Smooth muscle cell (in vitro differentiated cells): ENCODE data around the gene RAB7B. TPM values are rescaled to one million over a fixed set of nuclear protein-coding genes. Genes with fewer than 3 reads are reported as not detected.

ENCODE experiments used
- DNase-seq: peaks from one replicate; lab custom pipeline; 2025; ENCODE audit not compliant: unreplicated experiment; lab: John Stamatoyannopoulos, UW
- H2AFZ ChIP-seq: fragments of 200-600 bp; sonication (generic); 2 replicates; pipeline ENCODE4 v1.6.0; 2016; ENCODE audit warnings: antibody characterized with exemption, low read depth, mild to moderate bottlenecking
- H3F3A ChIP-seq: fragments of 200-600 bp; sonication (generic); 2 replicates; pipeline ENCODE4 v1.6.0; 2017; ENCODE audit warnings: antibody characterized with exemption, low read depth
- H3K27ac ChIP-seq: fragments of 200-600 bp; sonication (generic); 2 replicates; pipeline ENCODE4 v1.5.1; 2016; ENCODE audit warnings: low read depth, mild to moderate bottlenecking
- H3K27me3 ChIP-seq: fragments of 200-600 bp; sonication (generic); 2 replicates; pipeline ENCODE4 v1.6.1; 2016; ENCODE audit warnings: low read depth, mild to moderate bottlenecking
- H3K36me3 ChIP-seq: fragments of 200-600 bp; sonication (generic); 2 replicates; pipeline ENCODE4 v1.5.1; 2016; ENCODE audit warnings: low read depth
- H3K4me1 ChIP-seq: fragments of 200-600 bp; sonication (generic); 2 replicates; pipeline ENCODE4 v1.5.1; 2016; ENCODE audit warnings: low read depth
- H3K4me2 ChIP-seq: fragments of 200-600 bp; sonication (generic); 2 replicates; pipeline ENCODE4 v1.6.0; 2016; ENCODE audit warnings: mild to moderate bottlenecking
- H3K4me3 ChIP-seq: fragments of 200-600 bp; sonication (generic); 2 replicates; pipeline ENCODE4 v1.5.1; 2016; ENCODE audit warnings: mild to moderate bottlenecking
- H3K79me2 ChIP-seq: fragments of 200-600 bp; sonication (generic); 2 replicates; pipeline ENCODE4 v1.6.0; 2016; ENCODE audit warnings: low read depth, mild to moderate bottlenecking
- H3K9ac ChIP-seq: fragments of 200-600 bp; sonication (generic); 2 replicates; pipeline ENCODE4 v1.6.0; 2016; ENCODE audit warnings: low read depth
- H3K9me3 ChIP-seq: fragments of 200-600 bp; sonication (generic); replicated peaks from 2 replicates; pipeline ENCODE4 v1.5.1; 2016; ENCODE audit warnings: low read depth
- H4K20me1 ChIP-seq: fragments of 200-600 bp; sonication (generic); 2 replicates; pipeline ENCODE4 v1.6.0; 2016; ENCODE audit warnings: low read depth
- WGBS: methylation state at CpG from one replicate; pipeline ENCODE4 v1.1.7; 2016; ENCODE audit warnings: low lambda C conversion rate; 5-methylcytosine and 5-hydroxymethylcytosine counted together
- polyA plus RNA-seq: library from polyadenylated mRNA; unstranded; fragments of >200 nt; fragmentation: Nextera tagmentation; extraction: Ambion mirVana; gene quantifications from 2 replicates; pipeline ENCODE4 v1.2.1, GENCODE V29; 2016
- total RNA-seq: library from RNA; depleted of rRNA; stranded (reverse); fragments of >200 nt; gene quantifications from 2 replicates; pipeline ENCODE4 v1.2.3, GENCODE V29; 2014
- TF ChIP-seq, protein P1 (sequence below): fragments of 200-600 bp; sonication (generic); IDR thresholded peaks from 2 replicates; pipeline ENCODE4 v1.5.1; 2017; ENCODE audit warnings: borderline replicate concordance, mild to moderate bottlenecking, antibody characterized with exemption; ENCODE audit not compliant: insufficient read depth, poor library complexity, severe bottlenecking

The RAB7B gene
- total and polyA plus RNA-seq, 2 experiments from 2014 or later = 13.0 to 13.6 TPM

GRCh38 chr1:205961405-205961804, 41.8 kb downstream of the RAB7B start:
- TF ChIP-seq, protein P1, sequence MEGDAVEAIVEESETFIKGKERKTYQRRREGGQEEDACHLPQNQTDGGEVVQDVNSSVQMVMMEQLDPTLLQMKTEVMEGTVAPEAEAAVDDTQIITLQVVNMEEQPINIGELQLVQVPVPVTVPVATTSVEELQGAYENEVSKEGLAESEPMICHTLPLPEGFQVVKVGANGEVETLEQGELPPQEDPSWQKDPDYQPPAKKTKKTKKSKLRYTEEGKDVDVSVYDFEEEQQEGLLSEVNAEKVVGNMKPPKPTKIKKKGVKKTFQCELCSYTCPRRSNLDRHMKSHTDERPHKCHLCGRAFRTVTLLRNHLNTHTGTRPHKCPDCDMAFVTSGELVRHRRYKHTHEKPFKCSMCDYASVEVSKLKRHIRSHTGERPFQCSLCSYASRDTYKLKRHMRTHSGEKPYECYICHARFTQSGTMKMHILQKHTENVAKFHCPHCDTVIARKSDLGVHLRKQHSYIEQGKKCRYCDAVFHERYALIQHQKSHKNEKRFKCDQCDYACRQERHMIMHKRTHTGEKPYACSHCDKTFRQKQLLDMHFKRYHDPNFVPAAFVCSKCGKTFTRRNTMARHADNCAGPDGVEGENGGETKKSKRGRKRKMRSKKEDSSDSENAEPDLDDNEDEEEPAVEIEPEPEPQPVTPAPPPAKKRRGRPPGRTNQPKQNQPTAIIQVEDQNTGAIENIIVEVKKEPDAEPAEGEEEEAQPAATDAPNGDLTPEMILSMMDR = no peak
- no peaks in the 10 kb centered on the region for H4K20me1 ChIP-seq
- H3K9ac ChIP-seq = no peak overlapping the region
- H3K9me3 ChIP-seq = no peaks in the 10 kb centered on the region
- H3K36me3 ChIP-seq = no peaks in the 10 kb centered on the region
- no peak overlapping the region for H3K4me2 ChIP-seq
- H3K27me3 ChIP-seq = peaks cover 3% of the 10 kb centered on the region
- no peak overlapping the region for H3K27ac ChIP-seq
- H3K79me2 ChIP-seq = no peaks in the 10 kb centered on the region
- no peak overlapping the region for H3K4me3 ChIP-seq
- 32% methylated on average over 2 of the region's 2 CpGs for WGBS
- H3K4me1 ChIP-seq = peaks cover 6% of the 10 kb centered on the region
- no peak for DNase-seq
- no peaks in the 10 kb centered on the region for H3F3A ChIP-seq
- H2AFZ ChIP-seq = no peak overlapping the region

DNA sequence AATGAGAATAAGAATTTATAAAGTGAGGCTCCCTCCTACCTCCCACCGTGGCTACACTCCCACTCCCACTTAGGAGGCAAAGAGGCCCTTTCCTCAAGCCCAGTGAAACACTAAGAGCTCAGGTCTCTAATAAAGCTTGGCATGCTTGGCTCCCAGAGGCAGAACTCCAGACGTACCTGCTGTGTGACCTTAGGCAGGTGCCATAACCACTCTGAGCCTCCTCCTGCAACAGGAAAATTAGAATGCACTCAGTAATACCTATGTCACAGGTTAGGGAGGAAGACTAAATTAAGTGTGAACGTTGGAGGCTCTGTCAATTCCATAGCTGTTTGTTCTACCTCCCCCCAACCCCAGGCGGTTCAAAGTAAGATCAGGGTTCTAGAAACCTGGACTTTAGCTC, 43.4 kb downstream of the RAB7B start:
- H2AFZ ChIP-seq = no peak overlapping the region
- peaks cover 5% of the 10 kb centered on the region for H3K4me1 ChIP-seq
- WGBS = 83% methylated on average over 4 of the region's 4 CpGs
- DNase-seq = no peak
- H3K4me2 ChIP-seq = no peak overlapping the region
- H3K27me3 ChIP-seq = peaks cover 10% of the 10 kb centered on the region
- H3K79me2 ChIP-seq = no peaks in the 10 kb centered on the region
- H3K4me3 ChIP-seq = no peak overlapping the region
- no peaks in the 10 kb centered on the region for H3K9me3 ChIP-seq
- H3K9ac ChIP-seq = no peak overlapping the region
- no peaks in the 10 kb centered on the region for H4K20me1 ChIP-seq
- no peaks in the 10 kb centered on the region for H3K36me3 ChIP-seq
- no peaks in the 10 kb centered on the region for H3F3A ChIP-seq
- no peak overlapping the region for H3K27ac ChIP-seq
- TF ChIP-seq, protein P1 = no peak

- TF ChIP-seq, protein P1 = no peak
- DNase-seq = no peak
- H3K4me1 ChIP-seq = no peaks in the 10 kb centered on the region
- H4K20me1 ChIP-seq = no peaks in the 10 kb centered on the region
- no peaks in the 10 kb centered on the region for H3F3A ChIP-seq
- no peaks in the 10 kb centered on the region for H3K9me3 ChIP-seq
- H3K4me2 ChIP-seq = no peak overlapping the region
- no peak overlapping the region for H3K4me3 ChIP-seq
- peaks cover 16% of the 10 kb centered on the region for H3K27me3 ChIP-seq
- no peak overlapping the region for H2AFZ ChIP-seq
- H3K27ac ChIP-seq = no peak overlapping the region
- H3K79me2 ChIP-seq = no peaks in the 10 kb centered on the region
- no peaks in the 10 kb centered on the region for H3K36me3 ChIP-seq
- WGBS = 85% methylated on average over 1 of the region's 1 CpG
- H3K9ac ChIP-seq = no peak overlapping the region
Observed at GRCh38 chr1:205955499-205955898, 47.7 kb downstream of the RAB7B start.

GRCh38 chr1:205954819-205955404, 48.3 kb downstream of the RAB7B start:
- WGBS = 82% methylated on average over 11 of the region's 11 CpGs

More at GRCh38 chr1:205954819-205955404, 48.3 kb downstream of the RAB7B start:
- Histone ChIP-seq H3F3A (no peaks in the 10 kb centered on the region), H3K79me2 (no peaks in the 10 kb centered on the region), H3K9me3 (no peaks in the 10 kb centered on the region), H4K20me1 (no peaks in the 10 kb centered on the region), H2AFZ (no peak overlapping the region), H3K4me3 (no peak overlapping the region), H3K4me2 (no peak overlapping the region), H3K9ac (no peak overlapping the region), H3K36me3 (no peaks in the 10 kb centered on the region), H3K4me1 (no peaks in the 10 kb centered on the region), H3K27me3 (peaks cover 16% of the 10 kb centered on the region), H3K27ac (no peak overlapping the region)
- no peak for DNase-seq
- TF ChIP-seq, protein P1 = no peak
